HepG2 (cell line): ENCODE results near the gene ALLC. TPM values are rescaled to one million over a fixed set of nuclear protein-coding genes. Genes with fewer than 3 reads are reported as not detected.

Experiments
- ATAC-seq: fragments of 200-7000 bp; cut with Tn5 transposase; 3 replicates; pipeline ENCODE4 v1.9.1; 2020; ENCODE audit warnings: mild to moderate bottlenecking, moderate library complexity
- BruUV-seq: library from RNA; stranded (reverse); fragments of 400-500 nt; replicated peaks from 2 replicates; lab custom pipeline; 2021; lab: Mats Ljungman, UMichigan
- CTCF ChIA-PET: fragments of 300-600 bp; formaldehyde crosslinking; extraction: SDS; loops from one replicate; lab custom pipeline; 2021; ENCODE audit warnings: low total read pairs, inconsistent platforms, low intra/inter-chr PET ratio; lab: Yijun Ruan, JAX
- POLR2A ChIA-PET: fragments of 350-600 bp; sonication (Branson Sonifier 250); formaldehyde crosslinking; loops from one replicate; lab custom pipeline; 2020; ENCODE audit warnings: antibody characterized with exemption, inconsistent platforms; lab: Yijun Ruan, JAX
- DNase-seq: peaks from one replicate; pipeline ENCODE4 v3.0.0-alpha.2; 2015; ENCODE audit warnings: low spot score
- FAIRE-seq: peaks from 3 replicates; lab custom pipeline; 2011; peaks lifted over from hg19 to GRCh38; lab: Jason Lieb, UNC
- H2AFZ ChIP-seq: one replicate; pipeline ENCODE4 v1.6.1; 2011; ENCODE audit warnings: low read length, inconsistent platforms
- H3K27ac ChIP-seq: fragments of 300-600 bp; 3 replicates; pipeline ENCODE4 v1.8.0; 2011; ENCODE audit warnings: mixed run types, mild to moderate bottlenecking, mixed read lengths, low read length, inconsistent platforms; ENCODE audit not compliant: insufficient read depth; ENCODE audit errors: extremely low read length
- H3K27me3 ChIP-seq, 2 experiments: fragments of 200-600 bp in 1 of 2; 2 replicates in 1 of 2; 3 replicates in 1 of 2; pipeline versions ENCODE4 v1.6.0 to v1.8.0; 2011; ENCODE audit warnings: low read length in 2 of 2, mild to moderate bottlenecking in 2 of 2, moderate library complexity in 2 of 2, inconsistent platforms in 1 of 2; ENCODE audit not compliant: insufficient read depth in 2 of 2, control insufficient read depth in 1 of 2
- H3K36me3 ChIP-seq, 2 experiments: fragments of 200-600 bp in 1 of 2; replicated peaks in 1 of 2; 2 replicates in 1 of 2; 3 replicates in 1 of 2; pipeline versions ENCODE4 v1.5.1 to v1.8.0; 2011; ENCODE audit warnings: low read length in 2 of 2, inconsistent platforms in 1 of 2; ENCODE audit not compliant: insufficient read depth in 2 of 2, control insufficient read depth in 1 of 2
- H3K4me1 ChIP-seq: 2 replicates; pipeline ENCODE4 v1.5.1; 2012; ENCODE audit warnings: low read length, inconsistent platforms; ENCODE audit not compliant: insufficient read depth
- H3K4me2 ChIP-seq: 2 replicates; pipeline ENCODE4 v1.6.0; 2011; ENCODE audit warnings: low read depth, low read length, inconsistent platforms
- H3K4me3 ChIP-seq, 3 experiments: fragments of 200-600 bp in 1 of 3; sonication (generic), shearing (Covaris generic) in 1 of 3; replicated peaks in 1 of 3; 2 replicates each; pipeline ENCODE4 v1.5.1; 2011 to 2016; ENCODE audit warnings: low read length in 3 of 3, inconsistent platforms in 2 of 3, low read depth in 2 of 3, mild to moderate bottlenecking in 2 of 3, control low read depth in 1 of 3, mixed read lengths in 1 of 3; ENCODE audit not compliant: insufficient read depth in 1 of 3
- H3K79me2 ChIP-seq: one replicate; pipeline ENCODE4 v1.6.1; 2011; ENCODE audit warnings: low read length, inconsistent platforms; ENCODE audit not compliant: insufficient read depth
- H3K9ac ChIP-seq: 2 replicates; pipeline ENCODE4 v1.6.0; 2011; ENCODE audit warnings: mild to moderate bottlenecking, low read depth, low read length, inconsistent platforms; ENCODE audit not compliant: insufficient read depth
- H3K9me3 ChIP-seq: 2 replicates; pipeline ENCODE4 v1.5.1; 2012; ENCODE audit warnings: mild to moderate bottlenecking, low read length
- H4K20me1 ChIP-seq: 2 replicates; pipeline ENCODE4 v1.6.0; 2011; ENCODE audit warnings: inconsistent platforms, mild to moderate bottlenecking, low read length, moderate library complexity; ENCODE audit not compliant: insufficient read depth
- CREM ChIP-seq, 2 experiments: sonication (generic) in 1 of 2; formaldehyde crosslinking in 1 of 2; IDR thresholded peaks; 2 replicates each; pipeline versions ENCODE4 v1.4.0 to v1.6.1; 2016 to 2020; ENCODE audit warnings: antibody characterized with exemption in 1 of 2, mild to moderate bottlenecking in 1 of 2, missing genetic modification reagents in 1 of 2
- MTA1 ChIP-seq: sonication (generic); formaldehyde crosslinking; IDR thresholded peaks from 2 replicates; pipeline ENCODE4 v1.4.0; 2020; ENCODE audit warnings: missing genetic modification reagents, mild to moderate bottlenecking, borderline replicate concordance
- ZFP90 ChIP-seq: sonication (generic); formaldehyde crosslinking; IDR thresholded peaks from 2 replicates; pipeline ENCODE4 v1.8.0; 2022; ENCODE audit warnings: missing genetic modification reagents, mild to moderate bottlenecking, inconsistent platforms, borderline replicate concordance
- ZNF496 ChIP-seq: sonication (generic); formaldehyde crosslinking; IDR thresholded peaks from 2 replicates; pipeline ENCODE4 v1.8.1; 2023; ENCODE audit warnings: mild to moderate bottlenecking, moderate library complexity, missing genetic modification reagents; ENCODE audit not compliant: insufficient replicate concordance
- WGBS: methylation state at CpG from one replicate; pipeline ENCODE4 v1.1.6; 2017; ENCODE audit warnings: low lambda C conversion rate; 5-methylcytosine and 5-hydroxymethylcytosine counted together
- in situ Hi-C: cut with HindIII; loops from 2 replicates; pipeline ENCODE4 v1.10.0; 2017; ENCODE audit warnings: low pct_unique_long_range_greater_than_20kb; ENCODE audit not compliant: extremely low pct_ligation_motif_present
- intact Hi-C: fragments of 100-400 bp; cut with micrococcal nuclease; formaldehyde crosslinking; loops from one replicate; pipeline ENCODE4 v1.10.0; 2022; ENCODE audit not compliant: unreplicated experiment
- polyA plus RNA-seq, 8 experiments: library from polyadenylated mRNA; depleted of rRNA in 3 of 8; stranded (reverse) in 7 of 8; unstranded in 1 of 8; fragments of >200 nt; fragmentation: Illumina TruSeq in 4 of 8; extraction: Trizol in 4 of 8; gene quantifications; 2 replicates each; pipeline versions ENCODE4 v1.2.1 to v1.2.3, GENCODE V29; 2011 to 2016; ENCODE audit warnings: low read depth in 4 of 8, missing spikeins in 1 of 8, mixed read lengths in 1 of 8; ENCODE audit not compliant: insufficient read depth in 1 of 8
- total RNA-seq, 5 experiments: library from RNA; depleted of rRNA; stranded (reverse); fragments of >200 nt; fragmentation: Illumina TruSeq; extraction: Trizol; gene quantifications; 2 replicates each; pipeline ENCODE4 v1.2.3, GENCODE V29; 2016; ENCODE audit warnings: low read depth in 1 of 5
- TF ChIP-seq, protein P1 (sequence below), 2 experiments: sonication (generic) in 1 of 2; formaldehyde crosslinking in 1 of 2; IDR thresholded peaks; 2 replicates each; pipeline versions ENCODE4 v1.5.1 to v1.6.1; 2011 to 2020; ENCODE audit warnings: borderline replicate concordance in 1 of 2, low read depth in 1 of 2, low read length in 1 of 2, mild to moderate bottlenecking in 1 of 2, missing genetic modification reagents in 1 of 2, moderate library complexity in 1 of 2
- TF ChIP-seq, protein P2 (sequence below): sonication (generic); formaldehyde crosslinking; IDR thresholded peaks from 2 replicates; pipeline ENCODE4 v1.5.0; 2020; ENCODE audit warnings: mild to moderate bottlenecking, missing genetic modification reagents
- TF ChIP-seq, protein P3 (sequence below): sonication (generic); formaldehyde crosslinking; IDR thresholded peaks from 2 replicates; pipeline ENCODE4 v1.9.0; 2021; ENCODE audit warnings: missing genetic modification reagents, borderline replicate concordance
- TF ChIP-seq, protein P4 (sequence below): sonication (generic); formaldehyde crosslinking; IDR thresholded peaks from 2 replicates; pipeline ENCODE4 v1.8.0; 2022; ENCODE audit warnings: low read depth, missing genetic modification reagents
- TF ChIP-seq, protein P5 (sequence below): sonication (generic); formaldehyde crosslinking; IDR thresholded peaks from 2 replicates; pipeline ENCODE4 v1.4.0; 2020; ENCODE audit warnings: mild to moderate bottlenecking, low read depth, missing genetic modification reagents

ALLC gene
- total and polyA plus RNA-seq, 2 of the 13 experiments (the other 11 are each of a cell fraction or from before 2014, with no cell fraction given): 0.08 to 0.11 TPM

DNA sequence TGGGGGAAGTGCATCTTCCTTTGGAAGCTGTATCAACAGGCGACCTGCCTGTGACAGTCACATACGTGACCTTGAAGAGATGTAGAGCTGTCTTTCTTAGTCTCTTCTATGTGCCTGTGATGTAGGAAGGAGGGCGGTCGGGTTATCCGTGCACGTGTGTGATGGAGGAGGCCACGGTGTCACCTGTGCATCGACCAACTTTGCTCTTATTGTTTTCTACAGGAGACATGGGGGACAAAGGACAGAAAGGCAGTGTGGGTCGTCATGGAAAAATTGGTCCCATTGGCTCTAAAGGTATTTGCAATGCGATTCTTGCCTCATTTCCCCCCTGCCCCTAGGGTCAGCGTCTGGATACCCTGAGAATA is 20.7 kb upstream of the ALLC start:
- Histone ChIP-seq H2AFZ (no peak overlapping the region), H3K4me3 (no peak overlapping the region), H3K27ac (no peak overlapping the region), H3K36me3 (no peaks in the 10 kb centered on the region), H3K9ac (no peak overlapping the region), H4K20me1 (no peaks in the 10 kb centered on the region), H3K79me2 (no peaks in the 10 kb centered on the region), H3K4me1 (no peaks in the 10 kb centered on the region), H3K4me2 (no peak overlapping the region), H3K27me3 (peaks cover 3 to 42% of the 10 kb centered on the region in 2 experiments), H3K9me3 (no peaks in the 10 kb centered on the region)
- CTCF ChIA-PET: no interaction called here
- 55% methylated on average over 11 of the region's 11 CpGs for WGBS
- in situ Hi-C loops: no loop called here
- intact Hi-C loops: no loop called here
- POLR2A ChIA-PET: no interaction called here
- TF ChIP-seq ZNF496 (no peak), CREM (IDR thresholded peaks at IDR 0.05) (no peak), CREM (CRISPR knock-in tag; IDR thresholded peaks at IDR 0.05) (no peak), MTA1 (no peak), ZFP90 (CRISPR knock-in tag) (no peak)
- TF ChIP-seq, protein P1, sequence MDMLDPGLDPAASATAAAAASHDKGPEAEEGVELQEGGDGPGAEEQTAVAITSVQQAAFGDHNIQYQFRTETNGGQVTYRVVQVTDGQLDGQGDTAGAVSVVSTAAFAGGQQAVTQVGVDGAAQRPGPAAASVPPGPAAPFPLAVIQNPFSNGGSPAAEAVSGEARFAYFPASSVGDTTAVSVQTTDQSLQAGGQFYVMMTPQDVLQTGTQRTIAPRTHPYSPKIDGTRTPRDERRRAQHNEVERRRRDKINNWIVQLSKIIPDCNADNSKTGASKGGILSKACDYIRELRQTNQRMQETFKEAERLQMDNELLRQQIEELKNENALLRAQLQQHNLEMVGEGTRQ (IDR thresholded peaks at IDR 0.05; ENCODE audit: low read depth, low read length): no peak
- TF ChIP-seq, protein P1 (CRISPR knock-in tag; IDR thresholded peaks at IDR 0.05; ENCODE audit: borderline replicate concordance): no peak
- TF ChIP-seq, protein P2, sequence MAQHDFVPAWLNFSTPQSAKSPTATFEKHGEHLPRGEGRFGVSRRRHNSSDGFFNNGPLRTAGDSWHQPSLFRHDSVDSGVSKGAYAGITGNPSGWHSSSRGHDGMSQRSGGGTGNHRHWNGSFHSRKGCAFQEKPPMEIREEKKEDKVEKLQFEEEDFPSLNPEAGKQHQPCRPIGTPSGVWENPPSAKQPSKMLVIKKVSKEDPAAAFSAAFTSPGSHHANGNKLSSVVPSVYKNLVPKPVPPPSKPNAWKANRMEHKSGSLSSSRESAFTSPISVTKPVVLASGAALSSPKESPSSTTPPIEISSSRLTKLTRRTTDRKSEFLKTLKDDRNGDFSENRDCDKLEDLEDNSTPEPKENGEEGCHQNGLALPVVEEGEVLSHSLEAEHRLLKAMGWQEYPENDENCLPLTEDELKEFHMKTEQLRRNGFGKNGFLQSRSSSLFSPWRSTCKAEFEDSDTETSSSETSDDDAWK (CRISPR knock-in tag): no peak
- TF ChIP-seq, protein P3, sequence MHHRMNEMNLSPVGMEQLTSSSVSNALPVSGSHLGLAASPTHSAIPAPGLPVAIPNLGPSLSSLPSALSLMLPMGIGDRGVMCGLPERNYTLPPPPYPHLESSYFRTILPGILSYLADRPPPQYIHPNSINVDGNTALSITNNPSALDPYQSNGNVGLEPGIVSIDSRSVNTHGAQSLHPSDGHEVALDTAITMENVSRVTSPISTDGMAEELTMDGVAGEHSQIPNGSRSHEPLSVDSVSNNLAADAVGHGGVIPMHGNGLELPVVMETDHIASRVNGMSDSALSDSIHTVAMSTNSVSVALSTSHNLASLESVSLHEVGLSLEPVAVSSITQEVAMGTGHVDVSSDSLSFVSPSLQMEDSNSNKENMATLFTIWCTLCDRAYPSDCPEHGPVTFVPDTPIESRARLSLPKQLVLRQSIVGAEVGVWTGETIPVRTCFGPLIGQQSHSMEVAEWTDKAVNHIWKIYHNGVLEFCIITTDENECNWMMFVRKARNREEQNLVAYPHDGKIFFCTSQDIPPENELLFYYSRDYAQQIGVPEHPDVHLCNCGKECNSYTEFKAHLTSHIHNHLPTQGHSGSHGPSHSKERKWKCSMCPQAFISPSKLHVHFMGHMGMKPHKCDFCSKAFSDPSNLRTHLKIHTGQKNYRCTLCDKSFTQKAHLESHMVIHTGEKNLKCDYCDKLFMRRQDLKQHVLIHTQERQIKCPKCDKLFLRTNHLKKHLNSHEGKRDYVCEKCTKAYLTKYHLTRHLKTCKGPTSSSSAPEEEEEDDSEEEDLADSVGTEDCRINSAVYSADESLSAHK (CRISPR knock-in tag): no peak
- TF ChIP-seq, protein P4, sequence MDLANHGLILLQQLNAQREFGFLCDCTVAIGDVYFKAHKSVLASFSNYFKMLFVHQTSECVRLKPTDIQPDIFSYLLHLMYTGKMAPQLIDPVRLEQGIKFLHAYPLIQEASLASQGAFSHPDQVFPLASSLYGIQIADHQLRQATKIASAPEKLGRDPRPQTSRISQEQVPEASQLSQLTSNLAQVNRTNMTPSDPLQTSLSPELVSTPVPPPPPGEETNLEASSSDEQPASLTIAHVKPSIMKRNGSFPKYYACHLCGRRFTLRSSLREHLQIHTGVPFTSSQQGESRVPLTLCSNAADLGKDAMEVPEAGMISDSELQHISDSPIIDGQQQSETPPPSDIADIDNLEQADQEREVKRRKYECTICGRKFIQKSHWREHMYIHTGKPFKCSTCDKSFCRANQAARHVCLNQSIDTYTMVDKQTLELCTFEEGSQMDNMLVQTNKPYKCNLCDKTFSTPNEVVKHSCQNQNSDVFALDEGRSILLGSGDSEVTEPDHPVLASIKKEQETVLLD (CRISPR knock-in tag): no peak
- TF ChIP-seq, protein P5, sequence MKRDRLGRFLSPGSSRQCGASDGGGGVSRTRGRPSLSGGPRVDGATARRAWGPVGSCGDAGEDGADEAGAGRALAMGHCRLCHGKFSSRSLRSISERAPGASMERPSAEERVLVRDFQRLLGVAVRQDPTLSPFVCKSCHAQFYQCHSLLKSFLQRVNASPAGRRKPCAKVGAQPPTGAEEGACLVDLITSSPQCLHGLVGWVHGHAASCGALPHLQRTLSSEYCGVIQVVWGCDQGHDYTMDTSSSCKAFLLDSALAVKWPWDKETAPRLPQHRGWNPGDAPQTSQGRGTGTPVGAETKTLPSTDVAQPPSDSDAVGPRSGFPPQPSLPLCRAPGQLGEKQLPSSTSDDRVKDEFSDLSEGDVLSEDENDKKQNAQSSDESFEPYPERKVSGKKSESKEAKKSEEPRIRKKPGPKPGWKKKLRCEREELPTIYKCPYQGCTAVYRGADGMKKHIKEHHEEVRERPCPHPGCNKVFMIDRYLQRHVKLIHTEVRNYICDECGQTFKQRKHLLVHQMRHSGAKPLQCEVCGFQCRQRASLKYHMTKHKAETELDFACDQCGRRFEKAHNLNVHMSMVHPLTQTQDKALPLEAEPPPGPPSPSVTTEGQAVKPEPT (CRISPR knock-in tag): no peak
- no TSS peak for BruUV-seq
- no peak for FAIRE-seq
- no peak for DNase-seq
- ATAC-seq: no peak
